HepG2 (cell line): ENCODE measurements around the gene COMMD7. TPM values are rescaled to one million over a fixed set of nuclear protein-coding genes. Genes with fewer than 3 reads are reported as not detected.

Experiments used
- ATAC-seq: fragments of 200-7000 bp; cut with Tn5 transposase; 3 replicates; pipeline ENCODE4 v1.9.1; 2020; ENCODE audit warnings: mild to moderate bottlenecking, moderate library complexity
- BruUV-seq: library from RNA; stranded (reverse); fragments of 400-500 nt; replicated peaks from 2 replicates; lab custom pipeline; 2021; lab: Mats Ljungman, UMichigan
- CTCF ChIA-PET: fragments of 300-600 bp; formaldehyde crosslinking; extraction: SDS; loops from one replicate; lab custom pipeline; 2021; ENCODE audit warnings: low total read pairs, inconsistent platforms, low intra/inter-chr PET ratio; lab: Yijun Ruan, JAX
- POLR2A ChIA-PET: fragments of 350-600 bp; sonication (Branson Sonifier 250); formaldehyde crosslinking; loops from one replicate; lab custom pipeline; 2020; ENCODE audit warnings: antibody characterized with exemption, inconsistent platforms; lab: Yijun Ruan, JAX
- DNase-seq: peaks from one replicate; pipeline ENCODE4 v3.0.0-alpha.2; 2015; ENCODE audit warnings: low spot score
- FAIRE-seq: peaks from 3 replicates; lab custom pipeline; 2011; peaks lifted over from hg19 to GRCh38; lab: Jason Lieb, UNC
- H2AFZ ChIP-seq: one replicate; pipeline ENCODE4 v1.6.1; 2011; ENCODE audit warnings: low read length, inconsistent platforms
- H3K27ac ChIP-seq: fragments of 300-600 bp; 3 replicates; pipeline ENCODE4 v1.8.0; 2011; ENCODE audit warnings: mixed run types, mild to moderate bottlenecking, mixed read lengths, low read length, inconsistent platforms; ENCODE audit not compliant: insufficient read depth; ENCODE audit errors: extremely low read length
- H3K27me3 ChIP-seq, 2 experiments: fragments of 200-600 bp in 1 of 2; 2 replicates in 1 of 2; 3 replicates in 1 of 2; pipeline versions ENCODE4 v1.6.0 to v1.8.0; 2011; ENCODE audit warnings: low read length in 2 of 2, mild to moderate bottlenecking in 2 of 2, moderate library complexity in 2 of 2, inconsistent platforms in 1 of 2; ENCODE audit not compliant: insufficient read depth in 2 of 2, control insufficient read depth in 1 of 2
- H3K36me3 ChIP-seq, 2 experiments: fragments of 200-600 bp in 1 of 2; replicated peaks in 1 of 2; 2 replicates in 1 of 2; 3 replicates in 1 of 2; pipeline versions ENCODE4 v1.5.1 to v1.8.0; 2011; ENCODE audit warnings: low read length in 2 of 2, inconsistent platforms in 1 of 2; ENCODE audit not compliant: insufficient read depth in 2 of 2, control insufficient read depth in 1 of 2
- H3K4me1 ChIP-seq: 2 replicates; pipeline ENCODE4 v1.5.1; 2012; ENCODE audit warnings: low read length, inconsistent platforms; ENCODE audit not compliant: insufficient read depth
- H3K4me2 ChIP-seq: 2 replicates; pipeline ENCODE4 v1.6.0; 2011; ENCODE audit warnings: low read depth, low read length, inconsistent platforms
- H3K4me3 ChIP-seq, 3 experiments: fragments of 200-600 bp in 1 of 3; sonication (generic), shearing (Covaris generic) in 1 of 3; replicated peaks in 1 of 3; 2 replicates each; pipeline ENCODE4 v1.5.1; 2011 to 2016; ENCODE audit warnings: low read length in 3 of 3, inconsistent platforms in 2 of 3, low read depth in 2 of 3, mild to moderate bottlenecking in 2 of 3, control low read depth in 1 of 3, mixed read lengths in 1 of 3; ENCODE audit not compliant: insufficient read depth in 1 of 3
- H3K79me2 ChIP-seq: one replicate; pipeline ENCODE4 v1.6.1; 2011; ENCODE audit warnings: low read length, inconsistent platforms; ENCODE audit not compliant: insufficient read depth
- H3K9ac ChIP-seq: 2 replicates; pipeline ENCODE4 v1.6.0; 2011; ENCODE audit warnings: mild to moderate bottlenecking, low read depth, low read length, inconsistent platforms; ENCODE audit not compliant: insufficient read depth
- H3K9me3 ChIP-seq: 2 replicates; pipeline ENCODE4 v1.5.1; 2012; ENCODE audit warnings: mild to moderate bottlenecking, low read length
- H4K20me1 ChIP-seq: 2 replicates; pipeline ENCODE4 v1.6.0; 2011; ENCODE audit warnings: inconsistent platforms, mild to moderate bottlenecking, low read length, moderate library complexity; ENCODE audit not compliant: insufficient read depth
- BCL6 ChIP-seq: IDR thresholded peaks from 2 replicates; pipeline ENCODE4 v1.6.1; 2016; ENCODE audit warnings: missing genetic modification reagents, missing compliant biosample characterization
- HMGXB4 ChIP-seq, 2 experiments: sonication (generic) in 1 of 2; formaldehyde crosslinking in 1 of 2; IDR thresholded peaks; 2 replicates each; pipeline versions ENCODE4 v1.4.0 to v1.6.1; 2018 to 2020; ENCODE audit warnings: missing genetic modification reagents in 2 of 2, borderline replicate concordance in 1 of 2, low read depth in 1 of 2, mild to moderate bottlenecking in 1 of 2, missing biosample characterization in 1 of 2
- HOXA9 ChIP-seq: sonication (generic); formaldehyde crosslinking; IDR thresholded peaks from 2 replicates; pipeline ENCODE4 v1.8.1; 2022; ENCODE audit warnings: missing genetic modification reagents, mild to moderate bottlenecking, moderate library complexity, borderline replicate concordance
- JUND ChIP-seq: sonication (generic); formaldehyde crosslinking; IDR thresholded peaks from 2 replicates; pipeline ENCODE4 v1.8.0; 2022; ENCODE audit warnings: mild to moderate bottlenecking, missing genetic modification reagents
- KDM2A ChIP-seq: sonication (generic); formaldehyde crosslinking; IDR thresholded peaks from 2 replicates; pipeline ENCODE4 v1.4.0; 2020; ENCODE audit warnings: low read depth, missing genetic modification reagents, borderline replicate concordance
- NFE2L1 ChIP-seq: sonication (generic); formaldehyde crosslinking; IDR thresholded peaks from 2 replicates; pipeline ENCODE4 v1.4.0; 2020; ENCODE audit warnings: missing genetic modification reagents, mild to moderate bottlenecking, borderline replicate concordance
- NR2F6 ChIP-seq, 2 experiments: IDR thresholded peaks; 2 replicates each; pipeline ENCODE4 v1.6.1; 2016; ENCODE audit warnings: antibody characterized with exemption in 1 of 2, mild to moderate bottlenecking in 1 of 2
- ZBTB34 ChIP-seq: sonication (generic); formaldehyde crosslinking; IDR thresholded peaks from 2 replicates; pipeline ENCODE4 v1.8.0; 2022; ENCODE audit warnings: mild to moderate bottlenecking, missing genetic modification reagents
- ZC3H4 ChIP-seq: sonication (generic); formaldehyde crosslinking; IDR thresholded peaks from 2 replicates; pipeline ENCODE4 v1.4.0; 2020; ENCODE audit warnings: missing genetic modification reagents, borderline replicate concordance
- ZNF230 ChIP-seq: sonication (generic); formaldehyde crosslinking; IDR thresholded peaks from 2 replicates; pipeline ENCODE4 v1.4.0; 2020; ENCODE audit warnings: mild to moderate bottlenecking, missing genetic modification reagents
- ZNF782 ChIP-seq: sonication (generic); formaldehyde crosslinking; IDR thresholded peaks from 2 replicates; pipeline ENCODE4 v1.4.0; 2020; ENCODE audit warnings: missing genetic modification reagents, mild to moderate bottlenecking, borderline replicate concordance
- WGBS: methylation state at CpG from one replicate; pipeline ENCODE4 v1.1.6; 2017; ENCODE audit warnings: low lambda C conversion rate; 5-methylcytosine and 5-hydroxymethylcytosine counted together
- in situ Hi-C: cut with HindIII; loops from 2 replicates; pipeline ENCODE4 v1.10.0; 2017; ENCODE audit warnings: low pct_unique_long_range_greater_than_20kb; ENCODE audit not compliant: extremely low pct_ligation_motif_present
- intact Hi-C: fragments of 100-400 bp; cut with micrococcal nuclease; formaldehyde crosslinking; loops from one replicate; pipeline ENCODE4 v1.10.0; 2022; ENCODE audit not compliant: unreplicated experiment
- polyA plus RNA-seq, 8 experiments: library from polyadenylated mRNA; depleted of rRNA in 3 of 8; stranded (reverse) in 7 of 8; unstranded in 1 of 8; fragments of >200 nt; fragmentation: Illumina TruSeq in 4 of 8; extraction: Trizol in 4 of 8; gene quantifications; 2 replicates each; pipeline versions ENCODE4 v1.2.1 to v1.2.3, GENCODE V29; 2011 to 2016; ENCODE audit warnings: low read depth in 4 of 8, missing spikeins in 1 of 8, mixed read lengths in 1 of 8; ENCODE audit not compliant: insufficient read depth in 1 of 8
- total RNA-seq, 5 experiments: library from RNA; depleted of rRNA; stranded (reverse); fragments of >200 nt; fragmentation: Illumina TruSeq; extraction: Trizol; gene quantifications; 2 replicates each; pipeline ENCODE4 v1.2.3, GENCODE V29; 2016; ENCODE audit warnings: low read depth in 1 of 5

The COMMD7 gene
- total and polyA plus RNA-seq, 2 of the 13 experiments (the other 11 are each of a cell fraction or from before 2014, with no cell fraction given) = 42.1 to 53.3 TPM

GRCh38 chr20:32674362-32674789 is 68.9 kb downstream of the COMMD7 start (continued):
- TF ChIP-seq HOXA9 (CRISPR knock-in tag) = no peak
- TF ChIP-seq, all 625 proteins: peak for 87

GRCh38 chr20:32672982-32673851 is 70.0 kb downstream of the COMMD7 start:
- POLR2A ChIA-PET = interaction anchor here (0.7 to 4.6 kb wide), 12 partner anchors 8 to 146 kb away, joined by 3 to 54 read pairs (median 4); partner anchors contain the start of genes DNMT3B and MAPRE1
- H3K27ac ChIP-seq = no peak overlapping the region
- H3K9ac ChIP-seq = peak overlapping the region; percentile 61
- DNase-seq (no peak), ATAC-seq (peak; percentile 62), FAIRE-seq (no peak)
- peak overlapping the region; percentile 83 for H3K4me2 ChIP-seq
- no TSS peak for BruUV-seq
- H3K4me1 ChIP-seq = peaks cover 63% of the 10 kb centered on the region
- intact Hi-C loops = loop anchor here (5.0 kb wide), 1 partner anchor 89 kb away; the partner anchor contains the start of gene DNMT3B
- in situ Hi-C loops = loop anchor here (5.0 kb wide), 1 partner anchor 104 kb away; no protein-coding TSS in a partner anchor
- H2AFZ ChIP-seq = peak overlapping the region; percentile 33
- no peaks in the 10 kb centered on the region for H3K36me3 ChIP-seq
- H3K4me3 ChIP-seq = peak overlapping the region; percentile 41 to 71 (median 48)
- no peaks in the 10 kb centered on the region for H3K27me3 ChIP-seq
- CTCF ChIA-PET = interaction anchor here (1.2 to 7.9 kb wide), 6 partner anchors 9 to 117 kb away, joined by 3 to 203 read pairs (median 6); partner anchors contain the start of gene DNMT3B
- H4K20me1 ChIP-seq = no peaks in the 10 kb centered on the region
- H3K9me3 ChIP-seq = no peaks in the 10 kb centered on the region
- no peaks in the 10 kb centered on the region for H3K79me2 ChIP-seq
- 35% methylated on average over 22 of the region's 22 CpGs for WGBS
- TF ChIP-seq ZNF230 (peak; percentile 84; the same call in 1 of the 2 replicates), ZNF782 (CRISPR knock-in tag) (peak; percentile 73; the same call in 1 of the 2 replicates), ZC3H4 (CRISPR knock-in tag) (no peak), ZBTB34 (CRISPR knock-in tag) (no peak), KDM2A (CRISPR knock-in tag) (peak; percentile 3; the same call in 1 of the 2 replicates), BCL6 (CRISPR knock-in tag) (no peak), JUND (CRISPR knock-in tag) (no peak), NR2F6 (IDR thresholded peaks at IDR 0.05) (no peak), NR2F6 (CRISPR knock-in tag; IDR thresholded peaks at IDR 0.05) (0 out of 2 replicates have a peak, but pooled peaks have one; percentile 9), HMGXB4 (CRISPR knock-in tag; IDR thresholded peaks at IDR 0.05; ENCODE audit: borderline replicate concordance in 1 of 2, low read depth in 1 of 2) (0 out of 4 replicates have a peak, but pooled peaks of 1 of the 2 experiments have one; percentile 12), NFE2L1 (CRISPR knock-in tag) (0 out of 2 replicates have a peak, but pooled peaks have one; percentile 10)
